Right cardiac atrium (tissue), 5 donors: ENCODE data around the gene RNF208. TPM values are rescaled to one million over a fixed set of nuclear protein-coding genes. Genes with fewer than 3 reads are reported as not detected.
A peak's percentile ranks its signal among the peaks of the same experiment; 100 is the strongest.
"Not testable (repeated sequence)": the region's sequence is repeated elsewhere in the genome, so short reads cannot be mapped to it uniquely, and the experiment has no call there.

Experiments used
- ATAC-seq, 2 donors: fragments of 200-7000 bp; cut with Tn5 transposase; one replicate each; pipeline versions ENCODE4 v1.8.0 to v1.9.1; 2020; ENCODE audit warnings: moderate library complexity in 2 of 2, mild to moderate bottlenecking in 1 of 2
- DNase-seq, 3 donors: peaks; one replicate each; pipeline ENCODE4 v3.0.0-alpha.2; 2020
- H3K27ac ChIP-seq: one replicate; pipeline ENCODE4 v1.5.1; 2013; ENCODE audit warnings: mild to moderate bottlenecking, low read length, control low read depth, moderate library complexity
- H3K27me3 ChIP-seq: one replicate; pipeline ENCODE4 v1.6.1; 2013; ENCODE audit not compliant: control insufficient read depth, insufficient read depth
- H3K4me1 ChIP-seq: one replicate; pipeline ENCODE4 v1.6.1; 2013; ENCODE audit warnings: low read length; ENCODE audit not compliant: control insufficient read depth, insufficient read depth
- H3K4me3 ChIP-seq: one replicate; pipeline ENCODE4 v1.5.1; 2013; ENCODE audit warnings: low read length, control low read depth
- H3K9me3 ChIP-seq: one replicate; pipeline ENCODE4 v1.6.1; 2013; ENCODE audit warnings: low read length; ENCODE audit not compliant: control insufficient read depth
- WGBS: extraction: QIAGEN DNeasy Blood & Tissue Kit; methylation state at CpG from one replicate; pipeline ENCODE4 v1.1.7; 2013; 5-methylcytosine and 5-hydroxymethylcytosine counted together
- intact Hi-C, 4 donors: fragments of 100-400 bp; cut with DNase I; formaldehyde crosslinking; loops; one replicate each; pipeline versions ENCODE4 v1.11.0 to v1.14.0; 2022 to 2023
- polyA plus RNA-seq: library from polyadenylated mRNA; stranded (reverse); fragments of 200-250 nt; gene quantifications from one replicate; pipeline ENCODE4 v1.2.3, GENCODE V29; 2013
- total RNA-seq, 4 donors: library from RNA; stranded (reverse); fragmentation: NEBNext Ultra II Directional; extraction: Animal tissue kit (Norgen Biotek cat#: 25700); gene quantifications; one replicate each; pipeline ENCODE4 v1.2.1, GENCODE V29; 2021
- donor health status: healthy with polysubstance abuse.
- donor health status: DM: no; HTN: yes; CAD: no.
- donor health status: DM: no; HTN: no; CAD: no.
- donor health status: DM: no; HTN: yes; CAD: no; lungs with severe emphysema.
- donor health status: DM: yes; HTN: yes; CAD: no.

Gene RNF208
- total and polyA plus RNA-seq, 5 donors, result 17.7 to 36.0 (median 25.4) TPM

DNA sequence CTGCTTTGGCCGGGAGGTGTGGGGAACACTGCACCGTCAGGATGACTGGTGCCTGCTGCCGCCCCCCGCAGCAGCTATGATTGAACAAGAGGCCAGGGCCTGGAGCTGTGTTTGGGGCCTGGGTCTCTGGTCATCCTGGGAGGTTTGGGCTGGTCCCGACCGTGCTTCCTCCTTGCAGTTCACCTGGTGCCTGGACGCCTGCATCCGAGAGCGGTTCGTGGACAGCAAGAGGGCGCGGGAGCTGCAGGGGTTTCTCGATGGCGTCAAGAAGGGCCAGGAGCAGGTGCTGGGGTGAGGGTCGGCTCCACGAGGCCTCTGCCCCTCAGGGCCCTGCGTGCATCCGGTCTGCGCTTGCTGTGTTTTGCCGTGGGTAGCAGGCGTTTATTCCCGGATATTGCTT lies 42.0 kb upstream of the RNF208 start:
- WGBS, result 94% methylated on average over 22 of the region's 22 CpGs
- H3K27ac ChIP-seq, result no peak overlapping the region
- DNase-seq, result no peak
- no peak overlapping the region for H3K4me3 ChIP-seq
- intact Hi-C loops, result no loop called here
- peaks cover 4% of the 10 kb centered on the region for H3K4me1 ChIP-seq
- no peaks in the 10 kb centered on the region for H3K27me3 ChIP-seq
- no peak for ATAC-seq
- H3K9me3 ChIP-seq, result no peaks in the 10 kb centered on the region

DNA sequence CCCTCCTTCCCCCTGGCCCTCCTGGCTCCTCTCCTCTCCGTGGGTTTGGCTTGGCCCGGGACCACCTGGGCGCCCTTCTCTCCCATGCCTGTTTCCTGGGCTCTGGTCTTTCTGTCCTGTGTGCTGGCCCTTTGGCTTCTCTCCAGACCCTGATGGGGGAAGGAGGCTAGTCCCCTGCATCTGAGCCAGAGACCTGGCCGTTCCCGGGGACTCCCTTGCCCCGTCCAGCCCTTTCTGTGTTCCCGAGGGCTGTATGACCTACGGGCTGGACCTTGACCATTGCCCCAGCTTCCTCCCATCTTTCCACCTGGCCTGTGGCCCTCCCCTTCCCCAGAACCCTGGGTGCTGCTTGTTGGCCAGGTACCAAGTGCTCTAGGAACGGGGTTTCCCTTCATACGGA lies 41.5 kb upstream of the RNF208 start:
- ATAC-seq, result no peak
- H3K4me1 ChIP-seq, result no peaks in the 10 kb centered on the region
- 86% methylated on average over 10 of the region's 10 CpGs for WGBS

DNA sequence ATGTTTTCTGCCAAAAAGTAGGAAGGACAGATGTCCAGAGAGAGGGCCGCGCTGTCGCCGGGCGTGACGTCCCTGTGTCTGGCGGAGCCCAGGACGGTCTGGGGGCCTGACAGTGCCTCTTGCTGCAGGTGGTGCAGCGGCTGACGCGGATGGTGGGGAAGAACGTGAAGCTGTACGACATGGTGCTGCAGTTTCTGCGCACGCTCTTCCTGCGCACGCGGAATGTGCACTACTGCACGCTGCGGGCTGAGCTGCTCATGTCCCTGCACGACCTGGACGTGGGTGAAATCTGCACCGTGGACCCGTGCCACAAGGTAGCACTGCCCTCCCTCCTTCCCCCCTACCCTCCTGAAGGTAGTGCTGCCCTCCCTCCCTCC lies 40.9 kb upstream of the RNF208 start:
- intact Hi-C loops, result no loop called here
- WGBS, result 94% methylated on average over 24 of the region's 24 CpGs
- Histone ChIP-seq H3K4me1 (no peaks in the 10 kb centered on the region), H3K27me3 (no peaks in the 10 kb centered on the region), H3K4me3 (no peak overlapping the region), H3K27ac (no peak overlapping the region), H3K9me3 (no peaks in the 10 kb centered on the region)
- DNase-seq, result peak in 2 of 3 donors; percentile 16 to 64
- peak in 1 of 2 donors; percentile 14 for ATAC-seq

More for the DNA sequence above, 41.5 kb upstream of the RNF208 start:
- no peak overlapping the region for H3K4me3 ChIP-seq
- intact Hi-C loops, result no loop called here
- peak in 1 of 3 donors; percentile 16 for DNase-seq
- H3K27ac ChIP-seq, result no peak overlapping the region
- H3K9me3 ChIP-seq, result no peaks in the 10 kb centered on the region
- H3K27me3 ChIP-seq, result no peaks in the 10 kb centered on the region

DNA sequence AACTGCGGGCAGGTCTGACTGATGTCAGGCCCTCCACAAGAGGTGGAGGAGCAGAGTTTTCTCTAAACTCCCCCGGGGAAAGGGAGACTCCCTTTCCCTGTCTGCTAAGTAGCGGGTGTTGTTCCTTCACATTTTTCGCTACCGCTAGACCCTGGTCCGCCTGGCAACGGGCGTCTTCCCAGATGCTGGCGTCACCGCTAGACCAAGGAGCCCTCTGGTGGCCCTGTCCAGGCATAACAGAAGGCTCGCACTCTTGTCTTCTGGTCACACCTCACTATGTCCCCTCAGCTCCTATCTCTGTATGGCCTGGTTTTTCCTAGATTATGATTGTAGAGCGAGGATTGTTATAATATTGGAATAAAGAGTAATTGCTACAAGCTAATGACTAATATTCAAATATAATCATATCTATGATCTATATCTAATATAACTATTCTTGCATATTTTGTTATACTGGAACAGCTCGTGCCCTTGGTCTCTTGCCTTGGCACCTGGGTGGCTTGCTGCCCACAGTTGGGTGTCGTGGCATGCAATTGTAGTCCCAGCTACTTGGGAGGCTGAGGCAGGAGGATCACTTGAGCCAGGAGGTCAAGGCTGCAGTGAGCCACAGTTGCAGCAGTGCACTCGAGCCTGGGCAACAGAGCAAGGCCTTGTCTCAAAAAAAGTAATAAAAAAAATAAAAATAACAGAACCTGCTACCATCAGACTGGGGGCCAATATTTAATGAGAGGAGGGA lies 40.3 kb upstream of the RNF208 start:
- DNase-seq, result peak in 2 of 3 donors; percentile 45 to 69
- H3K4me3 ChIP-seq, ATAC-seq, H3K4me1 ChIP-seq, H3K9me3 ChIP-seq, intact Hi-C loops, H3K27me3 ChIP-seq, H3K27ac ChIP-seq: not testable (repeated sequence)
- 34% methylated on average over 15 of the region's 15 CpGs for WGBS

DNA sequence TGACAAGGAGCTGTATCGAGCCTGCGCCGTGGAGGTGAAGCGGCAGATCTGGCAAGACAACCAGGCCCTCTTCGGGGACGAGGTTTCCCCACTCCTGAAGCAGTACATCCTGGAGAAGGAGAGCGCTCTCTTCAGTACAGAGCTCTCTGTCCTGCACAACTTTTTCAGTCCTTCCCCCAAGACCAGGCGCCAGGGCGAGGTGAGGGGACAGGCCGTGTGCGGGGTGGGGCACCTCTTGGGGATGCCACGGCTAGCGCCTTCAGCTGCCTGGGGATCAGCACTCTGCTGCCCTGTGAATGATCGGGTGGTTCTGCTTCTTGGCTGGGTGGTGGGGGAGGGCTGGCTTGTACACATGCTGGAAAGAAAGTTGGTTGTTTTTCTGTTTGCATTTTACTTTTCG lies 34.8 kb upstream of the RNF208 start:
- no peaks in the 10 kb centered on the region for H3K27me3 ChIP-seq
- 92% methylated on average over 15 of the region's 15 CpGs for WGBS
- no peak overlapping the region for H3K4me3 ChIP-seq
- DNase-seq (no peak), ATAC-seq (no peak)
- no peaks in the 10 kb centered on the region for H3K9me3 ChIP-seq
- H3K27ac ChIP-seq, result no peak overlapping the region
- intact Hi-C loops, result no loop called here
- H3K4me1 ChIP-seq, result peaks cover 3% of the 10 kb centered on the region

DNA sequence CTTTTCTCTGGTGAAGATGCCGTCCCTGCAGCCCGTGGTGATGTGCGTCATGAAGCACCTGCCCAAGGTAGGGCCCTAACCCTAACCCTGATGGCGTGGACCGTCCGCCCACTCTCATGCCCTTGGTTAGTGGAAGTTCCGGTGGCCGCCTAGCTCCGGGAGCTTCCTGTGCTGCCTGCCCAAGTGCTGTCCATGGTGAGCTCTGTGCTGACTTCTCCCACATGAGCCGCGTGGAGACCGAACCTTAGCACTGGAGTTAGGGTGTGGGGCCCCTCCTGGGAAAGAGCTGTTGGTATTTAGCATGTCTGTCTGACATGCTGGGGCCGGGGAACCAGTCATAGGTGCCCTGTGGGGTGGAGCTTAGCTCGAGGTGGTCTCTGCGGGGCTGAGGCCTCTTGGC lies 34.3 kb upstream of the RNF208 start:
- peaks cover 3% of the 10 kb centered on the region for H3K4me1 ChIP-seq
- no peaks in the 10 kb centered on the region for H3K9me3 ChIP-seq
- H3K27me3 ChIP-seq, result no peaks in the 10 kb centered on the region
- no peak for ATAC-seq
- DNase-seq, result no peak
- no peak overlapping the region for H3K27ac ChIP-seq
- intact Hi-C loops, result no loop called here
- H3K4me3 ChIP-seq, result no peak overlapping the region
- 81% methylated on average over 15 of the region's 15 CpGs for WGBS

DNA sequence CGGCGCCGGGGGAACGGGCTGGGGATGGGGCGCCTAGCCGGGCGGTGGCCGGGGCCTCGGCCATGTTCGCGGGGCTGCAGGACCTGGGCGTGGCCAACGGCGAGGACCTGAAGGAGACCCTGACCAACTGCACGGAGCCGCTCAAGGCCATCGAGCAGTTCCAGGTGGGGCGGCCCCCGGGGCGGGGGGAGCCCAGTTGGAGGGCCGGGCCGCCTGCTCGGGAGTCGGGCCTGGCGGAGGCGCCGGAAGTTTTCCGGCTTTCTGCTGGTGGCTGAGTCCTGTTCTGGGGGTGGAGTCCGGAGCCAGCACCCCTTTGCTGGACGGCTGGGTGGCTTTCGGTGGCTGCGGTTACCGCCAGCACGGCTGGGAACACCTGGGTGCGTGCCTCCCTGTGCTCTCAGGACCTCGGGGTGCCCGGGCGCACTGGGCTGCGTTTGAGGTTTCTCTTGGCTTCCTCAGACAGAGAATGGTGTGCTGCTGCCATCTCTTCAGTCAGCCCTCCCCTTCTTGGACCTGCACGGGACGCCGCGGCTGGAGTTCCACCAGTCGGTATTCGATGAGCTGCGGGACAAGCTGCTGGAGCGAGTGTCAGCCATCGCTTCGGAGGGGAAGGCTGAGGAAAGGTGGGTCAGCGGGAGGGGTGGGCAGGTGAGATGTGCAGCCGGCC lies 33.5 kb upstream of the RNF208 start:
- Histone ChIP-seq H3K9me3 (no peaks in the 10 kb centered on the region), H3K27ac (peak overlapping the region; percentile 10), H3K27me3 (no peaks in the 10 kb centered on the region), H3K4me1 (peaks cover 4% of the 10 kb centered on the region), H3K4me3 (peak overlapping the region; percentile 90)
- DNase-seq (no peak), ATAC-seq (peak; percentile 17 to 36)
- 2% methylated on average over 51 of the region's 51 CpGs for WGBS
- intact Hi-C loops, result no loop called here

DNA sequence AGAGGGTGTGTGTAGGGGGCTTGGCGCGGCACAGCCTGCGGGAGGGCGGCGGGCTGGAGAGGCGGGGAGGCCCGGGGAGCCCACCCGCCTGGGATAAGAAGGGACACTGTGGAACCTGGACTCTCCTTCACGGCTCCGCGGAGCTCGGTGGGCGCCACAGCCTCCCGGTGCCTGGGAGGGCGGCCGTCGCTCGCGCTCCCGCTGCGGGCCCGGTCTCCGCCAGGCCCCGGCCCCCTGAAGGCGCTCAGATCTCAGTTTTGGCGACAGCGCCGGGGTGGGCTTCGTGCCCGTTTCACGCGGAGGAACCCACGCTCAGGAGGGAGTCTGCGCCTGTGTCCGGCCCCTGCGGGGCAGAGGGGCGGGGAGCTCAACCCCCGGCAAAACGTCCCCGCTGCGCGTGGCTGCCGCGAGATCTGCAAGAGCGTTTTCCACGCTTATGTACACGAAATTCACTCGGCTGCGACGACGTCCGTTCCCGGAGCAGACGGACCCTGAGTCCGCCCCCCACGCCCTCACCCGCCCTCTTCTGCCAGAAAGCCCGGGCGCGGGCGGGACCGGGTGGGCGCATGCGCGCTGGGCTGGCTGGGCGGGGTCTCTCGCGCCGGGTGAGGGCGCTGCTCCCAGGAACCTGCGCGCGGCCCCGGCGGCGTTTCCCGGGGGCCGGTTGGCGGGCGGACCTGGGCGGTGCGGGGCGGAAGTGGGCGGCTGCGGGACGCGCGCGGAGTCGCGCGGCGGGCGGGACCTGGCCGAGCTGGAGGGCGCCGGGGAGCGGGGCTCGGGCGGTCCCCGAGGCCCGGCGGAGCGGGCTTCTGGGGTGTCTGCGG lies 32.8 kb upstream of the RNF208 start, which contains the start of gene NELFB:
Gene NELFB (plus strand): TSS at position 704 of the 824 bp plus-strand sequence.
- H3K9me3 ChIP-seq, result no peaks in the 10 kb centered on the region
- no peaks in the 10 kb centered on the region for H3K27me3 ChIP-seq
- H3K27ac ChIP-seq, result peak within 1 kb of the TSS; percentile 46
- peak; percentile 95 to 98 (median 98) for DNase-seq
- intact Hi-C loops, result no loop called here
- H3K4me3 ChIP-seq, result peak within 1 kb of the TSS; percentile 90
- peak; percentile 86 to 89 for ATAC-seq
- peaks cover 7% of the 10 kb centered on the region for H3K4me1 ChIP-seq
- WGBS, result 1% methylated on average over 105 of the region's 105 CpGs

DNA sequence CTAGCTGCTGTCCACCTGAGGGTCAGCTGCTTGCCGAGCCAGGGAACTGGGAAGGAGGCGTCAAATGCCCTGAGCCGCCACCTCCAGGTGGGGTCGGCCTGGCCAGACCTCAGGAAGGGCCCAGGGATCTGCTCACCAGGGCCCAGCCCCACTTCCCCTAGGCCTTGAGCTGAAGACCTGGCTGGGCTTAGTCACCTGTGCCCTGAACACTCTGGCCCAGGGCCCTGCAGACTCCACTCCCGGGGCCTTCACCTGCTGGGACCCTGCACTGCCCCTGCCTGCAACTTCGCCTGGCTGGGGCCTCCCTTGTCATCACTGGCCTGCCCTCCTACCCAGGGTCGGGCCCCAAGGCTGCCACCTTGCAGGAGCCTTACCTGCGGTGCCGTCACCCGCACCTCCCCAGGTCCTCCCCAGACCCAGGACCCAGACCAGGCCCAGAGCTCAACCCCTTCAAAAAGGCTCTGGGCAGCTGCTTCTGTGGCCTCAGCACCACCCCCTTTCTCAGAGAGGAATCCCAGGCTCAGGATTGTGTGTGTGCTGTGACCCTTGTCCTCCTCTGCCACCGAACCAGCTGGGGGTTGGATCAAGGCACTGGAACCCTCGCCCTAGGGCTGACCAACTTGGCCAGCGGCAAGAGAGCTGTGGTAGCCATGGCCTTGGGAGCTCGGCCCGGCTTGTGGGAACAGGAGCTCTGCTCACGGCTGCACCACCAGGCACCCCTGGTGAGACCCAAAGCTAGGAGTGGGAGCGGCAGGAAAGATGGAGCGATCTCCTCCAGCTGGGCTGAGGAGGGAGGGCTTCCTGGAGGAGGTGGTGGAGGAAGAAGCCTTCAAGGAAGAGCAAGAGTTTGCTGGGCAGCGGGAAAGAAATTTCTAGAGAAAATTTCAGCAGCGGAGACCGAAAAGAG lies 31.9 kb upstream of the RNF208 start:
- Histone ChIP-seq H3K9me3 (no peaks in the 10 kb centered on the region), H3K27ac (no peak overlapping the region), H3K4me3 (peak overlapping the region; percentile 90), H3K27me3 (no peaks in the 10 kb centered on the region), H3K4me1 (peaks cover 7% of the 10 kb centered on the region)
- ATAC-seq (peak in 1 of 2 donors; percentile 2), DNase-seq (no peak)
- WGBS, result 64% methylated on average over 21 of the region's 21 CpGs
- intact Hi-C loops, result no loop called here
